Measurements from ENCODE around the gene COASY. TPM values are rescaled to one million over a fixed set of nuclear protein-coding genes. Genes with fewer than 3 reads are reported as not detected.
"Not testable (repeated sequence)": the region's sequence is repeated elsewhere in the genome, so short reads cannot be mapped to it uniquely, and the experiment has no call there.

COASY gene
- total and polyA plus RNA-seq, 2 experiments from 2014 or later, result 60.1 to 72.1 TPM

GRCh38 chr17:42555961-42556617 is 5.9 kb upstream of the COASY start:
- peak in 1 of 2 experiments; percentile 37; a peak in 3 of 4 replicates for TF ChIP-seq CTCF (conservative IDR thresholded peaks at IDR 0.05; ENCODE audit: low read depth in 2 of 2)
- Mint-ChIP-seq H3K4me1 (peaks cover 13% of the 10 kb centered on the region), H3K27me3 (ENCODE audit: insufficient read depth, low read depth, poor library complexity) (peaks cover 21% of the 10 kb centered on the region)
- not testable (repeated sequence) for H3K4me3 ChIP-seq; H3K79me2 ChIP-seq (replicated peaks; ENCODE audit: insufficient read depth); H3K27me3 ChIP-seq (ENCODE audit: insufficient read depth); H3K9me2 ChIP-seq (ENCODE audit: insufficient read depth); H3K27ac Mint-ChIP-seq; H3K36me3 ChIP-seq (ENCODE audit: insufficient read depth); H3K36me3 Mint-ChIP-seq (ENCODE audit: low read depth); H3K4me3 Mint-ChIP-seq; H3K27ac ChIP-seq (ENCODE audit: low read depth); H3F3A ChIP-seq (replicated peaks; ENCODE audit: low read depth); H4K20me1 ChIP-seq (replicated peaks; ENCODE audit: insufficient read depth); H3K4me2 ChIP-seq; H3K4me1 ChIP-seq (ENCODE audit: insufficient read depth); H2AFZ ChIP-seq; H3K9me3 Mint-ChIP-seq
- peak; percentile 66 for ATAC-seq
- peak; percentile 61 for DNase-seq (ENCODE audit: low spot score)

- peaks cover 11% of the 10 kb centered on the region; the same call in 2 of the 3 replicates for H3K36me3 Mint-ChIP-seq (ENCODE audit: low read depth)
- H3K4me3 Mint-ChIP-seq, result no peak overlapping the region
- H3K27ac Mint-ChIP-seq, result no peak overlapping the region
- no peak for TF ChIP-seq ZNF462 (CRISPR knock-in tag; IDR thresholded peaks at IDR 0.05)
- TF ChIP-seq POLR2AphosphoS5 (IDR thresholded peaks at IDR 0.05; ENCODE audit: low read depth), result no peak
- no peak for TF ChIP-seq STAT1 (IDR thresholded peaks at IDR 0.05; ENCODE audit: unreplicated experiment)
- no peak for TF ChIP-seq JUNB (IDR thresholded peaks at IDR 0.05; ENCODE audit: unreplicated experiment)
- no peak for TF ChIP-seq REST (IDR thresholded peaks at IDR 0.05; ENCODE audit: unreplicated experiment)
- no peak for TF ChIP-seq NANOG (IDR thresholded peaks at IDR 0.05; ENCODE audit: borderline replicate concordance)
- TF ChIP-seq CTCF (conservative IDR thresholded peaks at IDR 0.05; ENCODE audit: low read depth in 2 of 2), result no peak
These were observed 2.9 kb upstream of the COASY start for GRCh38 chr17:42559075-42559474.

More at GRCh38 chr17:42559075-42559474, 2.9 kb upstream of the COASY start:
- Histone ChIP-seq H3K9me2 (ENCODE audit: insufficient read depth) (no peaks in the 10 kb centered on the region), H4K20me1 (replicated peaks; ENCODE audit: insufficient read depth) (no peaks in the 10 kb centered on the region), H3K4me2 (no peak overlapping the region), H3K4me3 (no peak overlapping the region), H3F3A (replicated peaks; ENCODE audit: low read depth) (peaks cover 11% of the 10 kb centered on the region), H3K36me3 (ENCODE audit: insufficient read depth) (no peaks in the 10 kb centered on the region), H2AFZ (no peak overlapping the region), H3K27me3 (ENCODE audit: insufficient read depth) (no peaks in the 10 kb centered on the region), H3K27ac (ENCODE audit: low read depth) (no peak overlapping the region), H3K4me1 (ENCODE audit: insufficient read depth) (peaks cover 16% of the 10 kb centered on the region; the same call in 1 of the 2 replicates), H3K79me2 (replicated peaks; ENCODE audit: insufficient read depth) (peaks cover 17% of the 10 kb centered on the region)
- peaks cover 20% of the 10 kb centered on the region for H3K27me3 Mint-ChIP-seq (ENCODE audit: insufficient read depth, low read depth, poor library complexity)
- DNase-seq (ENCODE audit: low spot score) (no peak), ATAC-seq (no peak)
- H3K4me1 Mint-ChIP-seq, result peaks cover 26% of the 10 kb centered on the region
- no peaks in the 10 kb centered on the region for H3K9me3 Mint-ChIP-seq

All from GM23338 (cell line).